SK-N-SH (cell line): ENCODE measurements around the gene RAE1. TPM values are rescaled to one million over a fixed set of nuclear protein-coding genes. Genes with fewer than 3 reads are reported as not detected.

ENCODE experiments used
- CTCF ChIA-PET: fragments of 300-600, 350-600 bp; formaldehyde crosslinking; extraction: SDS; loops from one replicate; lab custom pipeline; 2021; lab: Yijun Ruan, JAX
- POLR2A ChIA-PET: fragments of 350-600 bp; sonication (Branson Sonifier 250); formaldehyde crosslinking; extraction: SDS; loops from one replicate; lab custom pipeline; 2020; ENCODE audit warnings: antibody characterized with exemption, inconsistent platforms; lab: Yijun Ruan, JAX
- DNase-seq: peaks from one replicate; pipeline ENCODE4 v3.0.0; 2012
- H2AFZ ChIP-seq: fragments of 200-600 bp; sonication (generic); 2 replicates; pipeline ENCODE4 v1.8.1; 2016; ENCODE audit warnings: antibody characterized with exemption, mild to moderate bottlenecking, low read depth
- H3F3A ChIP-seq: fragments of 200-600 bp; sonication (generic); replicated peaks from 2 replicates; pipeline ENCODE3; 2016; ENCODE audit warnings: antibody characterized with exemption, mild to moderate bottlenecking; ENCODE audit not compliant: insufficient read depth
- H3K27ac ChIP-seq, 2 experiments: fragments of 200-500 bp in 1 of 2; fragments of 200-600 bp in 1 of 2; sonication (Bioruptor generic) in 1 of 2; sonication (generic), shearing (Covaris generic) in 1 of 2; 2 replicates each; pipeline versions ENCODE4 v1.5.1 to v1.6.1; 2014 to 2016; ENCODE audit warnings: low read depth in 2 of 2, inconsistent platforms in 1 of 2, low read length in 1 of 2, mild to moderate bottlenecking in 1 of 2, mixed read lengths in 1 of 2
- H3K27me3 ChIP-seq: fragments of 200-600 bp; sonication (generic), shearing (Covaris generic); 2 replicates; pipeline ENCODE4 v1.6.1; 2016; ENCODE audit warnings: mixed run types; ENCODE audit not compliant: insufficient read depth
- H3K36me3 ChIP-seq, 2 experiments: fragments of 200-500 bp in 1 of 2; fragments of 200-600 bp in 1 of 2; sonication (Bioruptor generic) in 1 of 2; sonication (generic) in 1 of 2; replicated peaks in 1 of 2; 2 replicates each; pipeline versions ENCODE3 to v1.5.1; 2014 to 2016; ENCODE audit warnings: low read length in 1 of 2, mild to moderate bottlenecking in 1 of 2; ENCODE audit not compliant: insufficient read depth in 2 of 2, control insufficient read depth in 1 of 2
- H3K4me1 ChIP-seq, 2 experiments: fragments of 200-500 bp in 1 of 2; fragments of 200-600 bp in 1 of 2; sonication (Bioruptor generic) in 1 of 2; sonication (generic), shearing (Covaris generic) in 1 of 2; 2 replicates each; pipeline versions ENCODE4 v1.5.1 to v1.6.1; 2014 to 2016; ENCODE audit warnings: low read depth in 1 of 2, low read length in 1 of 2, mixed run types in 1 of 2; ENCODE audit not compliant: insufficient read depth in 2 of 2, control insufficient read depth in 1 of 2
- H3K4me2 ChIP-seq: fragments of 200-600 bp; sonication (generic), shearing (Covaris generic); 2 replicates; pipeline ENCODE4 v1.6.1; 2017; ENCODE audit warnings: mixed run types
- H3K4me3 ChIP-seq, 2 experiments: fragments of 200-500 bp in 1 of 2; fragments of 200-600 bp in 1 of 2; sonication (Bioruptor generic) in 1 of 2; sonication (generic), shearing (Covaris generic) in 1 of 2; 2 replicates each; pipeline versions ENCODE4 v1.5.1 to v1.8.1; 2014 to 2016; ENCODE audit warnings: low read depth in 2 of 2, inconsistent platforms in 1 of 2, low read length in 1 of 2, mild to moderate bottlenecking in 1 of 2, mixed read lengths in 1 of 2, moderate library complexity in 1 of 2
- H3K79me2 ChIP-seq: fragments of 200-600 bp; sonication (generic); 2 replicates; pipeline ENCODE4 v1.8.1; 2017; ENCODE audit warnings: mild to moderate bottlenecking; ENCODE audit not compliant: insufficient read depth
- H3K9ac ChIP-seq: fragments of 200-600 bp; sonication (generic); 2 replicates; pipeline ENCODE4 v1.6.1; 2017; ENCODE audit warnings: mixed run types
- H3K9me2 ChIP-seq: fragments of 200-600 bp; sonication (generic); 2 replicates; pipeline ENCODE4 v1.6.1; 2017; ENCODE audit warnings: mixed run types
- H3K9me3 ChIP-seq: fragments of 200-600 bp; sonication (generic); 2 replicates; pipeline ENCODE4 v1.6.1; 2017; ENCODE audit warnings: mixed run types, mild to moderate bottlenecking, moderate library complexity
- H4K20me1 ChIP-seq: fragments of 200-600 bp; sonication (generic); 2 replicates; pipeline ENCODE4 v1.6.1; 2017; ENCODE audit warnings: mild to moderate bottlenecking, mixed run types; ENCODE audit not compliant: insufficient read depth
- CHD2 ChIP-seq: fragments of 150-350 bp; IDR thresholded peaks from 2 replicates; pipeline ENCODE4 v1.6.1; 2018; ENCODE audit warnings: low read length; ENCODE audit not compliant: partially characterized antibody
- EZH2phosphoT487 ChIP-seq: fragments of 200-600 bp; sonication (generic); IDR thresholded peaks from 2 replicates; pipeline ENCODE4 v1.6.1; 2017; ENCODE audit warnings: low read depth, mixed run types, mild to moderate bottlenecking, antibody characterized with exemption, moderate library complexity, borderline replicate concordance
- FOSL2 ChIP-seq: IDR thresholded peaks from 2 replicates; pipeline ENCODE4 v1.4.0; 2012; ENCODE audit warnings: low read depth, mild to moderate bottlenecking, moderate library complexity, borderline replicate concordance
- GABPA ChIP-seq: IDR thresholded peaks from 2 replicates; pipeline ENCODE4 v1.4.0; 2012; ENCODE audit warnings: low read depth, mild to moderate bottlenecking
- MEF2A ChIP-seq: IDR thresholded peaks from 2 replicates; pipeline ENCODE4 v1.4.0; 2012; ENCODE audit warnings: low read depth, borderline replicate concordance
- POLR2AphosphoS5 ChIP-seq: IDR thresholded peaks from 2 replicates; pipeline ENCODE4 v1.6.1; 2012; ENCODE audit warnings: low read depth, low read length
- RXRA ChIP-seq: IDR thresholded peaks from 2 replicates; pipeline ENCODE4 v1.4.0; 2012; ENCODE audit warnings: low read depth, mild to moderate bottlenecking, borderline replicate concordance
- SIN3A ChIP-seq: IDR thresholded peaks from 2 replicates; pipeline ENCODE4 v1.6.1; 2012; ENCODE audit warnings: low read depth, mild to moderate bottlenecking, low read length, moderate library complexity, borderline replicate concordance
- SMC3 ChIP-seq: IDR thresholded peaks from 2 replicates; pipeline ENCODE4 v1.6.1; 2012; ENCODE audit warnings: low read depth, low read length, improper control_type of control experiment
- WGBS: methylation state at CpG from one replicate; pipeline ENCODE4 v1.1.6; 2017; ENCODE audit warnings: low lambda C conversion rate; 5-methylcytosine and 5-hydroxymethylcytosine counted together
- polyA plus RNA-seq, 3 experiments: library from polyadenylated mRNA; depleted of rRNA; stranded (reverse); fragments of >200 nt; gene quantifications; 2 replicates each; pipeline ENCODE4 v1.2.3, GENCODE V29; 2012
- TF ChIP-seq, protein P1 (sequence below): fragments of 150-350 bp; IDR thresholded peaks from 2 replicates; pipeline ENCODE4 v1.6.1; 2017; ENCODE audit warnings: antibody characterized with exemption, low read length, low read depth, borderline replicate concordance
- TF ChIP-seq, protein P2 (sequence below): IDR thresholded peaks from 2 replicates; pipeline ENCODE4 v1.4.0; 2012; ENCODE audit warnings: low read depth

RAE1 gene
- polyA plus RNA-seq, 1 of the 3 experiments (the other 2 are of a cell fraction) = 82.4 TPM

DNA sequence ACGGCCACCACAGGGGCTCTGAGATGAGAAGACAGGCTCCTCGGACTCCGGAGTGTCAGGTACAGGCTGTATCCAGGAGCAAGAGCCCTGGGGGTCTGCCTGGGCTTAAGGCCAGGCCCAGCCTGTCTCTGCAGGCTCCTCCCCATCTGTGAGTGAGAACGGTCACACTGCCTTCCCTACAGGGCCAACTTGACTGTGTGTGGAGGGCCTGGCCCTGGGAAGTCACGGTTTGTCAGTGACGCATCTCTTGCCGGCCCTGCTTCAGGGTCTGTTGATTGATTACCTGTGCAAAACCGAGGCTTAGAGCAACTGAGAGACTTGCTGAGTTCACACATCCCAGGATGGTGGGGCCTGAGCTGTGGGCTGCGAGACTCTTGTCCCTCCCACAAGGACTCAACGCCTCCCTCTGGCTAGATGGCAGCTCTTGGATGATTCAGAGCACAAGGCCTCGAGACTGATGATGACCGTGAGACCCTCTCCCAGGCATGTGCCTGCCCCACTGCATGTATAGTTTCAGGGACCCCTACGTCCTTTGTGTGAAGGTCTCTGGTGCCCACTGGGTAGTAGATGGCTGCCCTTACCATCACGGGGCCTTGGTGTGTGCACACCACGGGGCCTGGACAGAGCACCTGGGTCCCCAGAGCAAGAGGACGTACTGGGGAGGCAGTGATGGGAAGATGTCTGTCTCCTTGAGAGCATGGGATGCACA, 46.1 kb downstream of the RAE1 start (continued):
- TF ChIP-seq, protein P1, sequence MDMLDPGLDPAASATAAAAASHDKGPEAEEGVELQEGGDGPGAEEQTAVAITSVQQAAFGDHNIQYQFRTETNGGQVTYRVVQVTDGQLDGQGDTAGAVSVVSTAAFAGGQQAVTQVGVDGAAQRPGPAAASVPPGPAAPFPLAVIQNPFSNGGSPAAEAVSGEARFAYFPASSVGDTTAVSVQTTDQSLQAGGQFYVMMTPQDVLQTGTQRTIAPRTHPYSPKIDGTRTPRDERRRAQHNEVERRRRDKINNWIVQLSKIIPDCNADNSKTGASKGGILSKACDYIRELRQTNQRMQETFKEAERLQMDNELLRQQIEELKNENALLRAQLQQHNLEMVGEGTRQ = no peak

DNA sequence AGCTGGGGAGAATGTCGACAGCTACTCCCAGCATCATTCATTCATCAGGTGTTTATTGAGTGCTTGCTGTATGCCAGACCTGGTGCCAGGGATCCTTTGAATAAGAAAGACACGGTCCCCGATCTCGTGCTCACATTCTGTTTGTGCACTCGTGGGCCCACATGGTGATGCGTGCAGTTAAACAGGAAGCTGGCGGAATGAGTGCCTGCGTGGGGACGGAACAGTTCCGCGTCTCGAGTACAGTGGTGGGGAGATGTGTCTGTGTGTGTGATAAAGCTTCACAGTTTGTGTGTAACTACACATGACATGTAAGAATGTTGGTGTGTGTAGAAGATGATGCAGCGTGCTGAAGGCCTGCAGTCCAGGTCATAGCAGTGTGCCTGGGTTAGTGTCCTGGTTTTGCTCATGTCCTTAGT, 46.6 kb downstream of the RAE1 start:
- Histone ChIP-seq H3K27ac (peak overlapping the region in 1 of 2 experiments; percentile 20; a peak in 1 of 4 replicates), H3K4me3 (no peak overlapping the region), H3K9me2 (no peaks in the 10 kb centered on the region), H3F3A (no peaks in the 10 kb centered on the region), H3K27me3 (no peaks in the 10 kb centered on the region), H3K36me3 (peaks cover 0 to 41% of the 10 kb centered on the region in 2 experiments), H3K4me1 (peaks cover 0 to 24% of the 10 kb centered on the region in 2 experiments; a peak in 1 of 4 replicates), H2AFZ (no peak overlapping the region), H3K9ac (no peak overlapping the region), H3K79me2 (peaks cover 7% of the 10 kb centered on the region; the same call in 1 of the 2 replicates), H3K9me3 (no peaks in the 10 kb centered on the region), H4K20me1 (no peaks in the 10 kb centered on the region), H3K4me2 (no peak overlapping the region)
- TF ChIP-seq MEF2A = no peak
- TF ChIP-seq CHD2 = no peak
- no peak for TF ChIP-seq FOSL2
- TF ChIP-seq POLR2AphosphoS5 = no peak
- TF ChIP-seq GABPA = no peak
- TF ChIP-seq RXRA = no peak
- ChIA-PET CTCF (interaction anchor here (1.7 to 2.6 kb wide), 2 partner anchors 16 to 98 kb away, joined by 5 to 7 read pairs; no protein-coding TSS in a partner anchor), POLR2A (no interaction called here)
- DNase-seq = no peak
- 86% methylated on average over 13 of the region's 13 CpGs for WGBS

DNA sequence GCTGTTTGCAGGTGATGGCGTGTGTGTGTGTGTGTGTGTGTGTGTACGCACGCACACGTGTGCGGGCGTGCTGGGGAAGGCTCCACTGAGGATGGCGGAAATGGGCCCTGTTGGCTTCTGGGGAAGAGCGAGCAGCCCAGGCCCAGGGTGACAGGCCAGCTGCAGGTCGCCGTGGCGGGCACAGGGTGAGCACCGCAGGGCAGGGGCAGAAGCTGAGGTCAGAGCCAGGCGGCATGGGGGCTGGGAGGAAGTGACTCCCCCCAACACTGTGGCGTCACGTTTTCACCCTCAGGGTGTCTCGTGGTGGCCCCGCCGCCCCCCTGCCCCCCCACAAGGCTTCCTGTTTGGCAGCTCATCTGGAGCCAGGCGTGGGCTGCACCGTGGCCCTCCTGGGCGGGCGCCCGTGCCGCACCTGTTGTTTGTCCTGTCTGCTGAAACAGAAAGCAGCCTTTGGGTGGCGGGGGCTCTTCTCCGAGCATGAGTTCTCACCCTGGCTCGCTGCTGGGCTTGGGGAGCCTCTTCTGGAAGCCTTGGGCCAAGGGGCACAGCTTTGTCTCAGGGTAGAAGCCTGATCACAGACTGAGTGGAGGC, 47.3 kb downstream of the RAE1 start:
- Histone ChIP-seq H3K9me3 (no peaks in the 10 kb centered on the region), H3K27me3 (no peaks in the 10 kb centered on the region), H3K4me3 (no peak overlapping the region), H3K9ac (no peak overlapping the region), H3K9me2 (no peaks in the 10 kb centered on the region), H2AFZ (no peak overlapping the region), H3K79me2 (peaks cover under 1% of the 10 kb centered on the region; the same call in 1 of the 2 replicates), H3K27ac (peak overlapping the region in 1 of 2 experiments; percentile 20; a peak in 1 of 4 replicates), H3K4me2 (no peak overlapping the region), H3K4me1 (peaks cover 0 to 19% of the 10 kb centered on the region in 2 experiments; a peak in 1 of 4 replicates), H4K20me1 (no peaks in the 10 kb centered on the region), H3K36me3 (peaks cover 0 to 47% of the 10 kb centered on the region in 2 experiments), H3F3A (no peaks in the 10 kb centered on the region)
- ChIA-PET POLR2A (interaction anchor here (0.6 kb wide), 1 partner anchor 1017 kb away, joined by 3 read pairs; no protein-coding TSS in a partner anchor), CTCF (interaction anchor here (0.9 to 2.6 kb wide), 3 partner anchors 16 to 98 kb away, joined by 3 to 7 read pairs (median 5); no protein-coding TSS in a partner anchor)
- TF ChIP-seq, protein P2, sequence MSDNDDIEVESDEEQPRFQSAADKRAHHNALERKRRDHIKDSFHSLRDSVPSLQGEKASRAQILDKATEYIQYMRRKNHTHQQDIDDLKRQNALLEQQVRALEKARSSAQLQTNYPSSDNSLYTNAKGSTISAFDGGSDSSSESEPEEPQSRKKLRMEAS = no peak
- TF ChIP-seq SMC3 (no peak), SIN3A (no peak), EZH2phosphoT487 (no peak)
- DNase-seq = no peak
- 90% methylated on average over 8 of the region's 27 CpGs for WGBS
